OCI-LY3 (cell line): ENCODE data around the gene NIT2.

Experiments
- EZH2phosphoT487 ChIP-seq: fragments of 200-600 bp; shearing (Covaris generic); IDR thresholded peaks from 2 replicates; pipeline ENCODE4 v1.6.1; 2018; ENCODE audit warnings: antibody characterized with exemption, mixed run types, low read depth
- TF ChIP-seq, protein P1 (sequence below): fragments of 200-600, 300-600 bp; sonication (generic); IDR thresholded peaks from 2 replicates; pipeline ENCODE4 v1.5.1; 2014; ENCODE audit warnings: antibody characterized with exemption, low read length, low read depth

DNA sequence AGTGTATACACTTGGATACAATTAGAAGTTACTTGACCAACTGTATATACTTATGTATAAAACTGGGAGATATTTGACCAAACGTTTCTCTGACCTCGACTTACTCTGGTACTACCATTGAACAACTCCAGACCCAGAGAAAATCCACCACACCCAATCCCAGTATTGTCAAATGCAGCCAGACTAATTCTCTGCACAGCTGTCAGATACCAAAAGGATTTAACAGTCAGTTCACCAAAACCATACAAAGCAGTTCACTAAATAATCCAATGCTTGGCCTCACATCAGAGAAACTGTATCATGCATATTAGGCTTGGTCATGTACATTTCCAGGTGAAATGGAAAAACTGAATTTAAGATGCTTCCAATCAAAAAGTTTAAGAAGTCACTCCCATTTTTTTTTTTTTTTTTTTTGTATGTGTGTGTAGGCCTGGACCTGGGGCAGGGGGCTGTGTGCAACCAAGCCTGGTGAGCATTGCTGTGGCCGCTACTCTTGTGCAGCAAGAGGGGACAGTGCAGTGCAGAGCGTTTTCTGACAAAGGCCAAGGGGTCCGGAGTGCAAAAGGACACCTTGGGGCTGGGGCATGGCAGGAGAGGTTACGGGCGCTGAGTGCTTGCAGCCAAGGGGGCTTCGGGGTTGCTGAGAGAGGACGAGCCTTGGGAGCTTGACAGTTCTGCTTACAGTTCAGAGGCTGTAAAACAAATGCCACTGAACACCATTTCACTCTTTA is 64.9 kb downstream of the NIT2 start:
- no peak for TF ChIP-seq EZH2phosphoT487
- TF ChIP-seq, protein P1, sequence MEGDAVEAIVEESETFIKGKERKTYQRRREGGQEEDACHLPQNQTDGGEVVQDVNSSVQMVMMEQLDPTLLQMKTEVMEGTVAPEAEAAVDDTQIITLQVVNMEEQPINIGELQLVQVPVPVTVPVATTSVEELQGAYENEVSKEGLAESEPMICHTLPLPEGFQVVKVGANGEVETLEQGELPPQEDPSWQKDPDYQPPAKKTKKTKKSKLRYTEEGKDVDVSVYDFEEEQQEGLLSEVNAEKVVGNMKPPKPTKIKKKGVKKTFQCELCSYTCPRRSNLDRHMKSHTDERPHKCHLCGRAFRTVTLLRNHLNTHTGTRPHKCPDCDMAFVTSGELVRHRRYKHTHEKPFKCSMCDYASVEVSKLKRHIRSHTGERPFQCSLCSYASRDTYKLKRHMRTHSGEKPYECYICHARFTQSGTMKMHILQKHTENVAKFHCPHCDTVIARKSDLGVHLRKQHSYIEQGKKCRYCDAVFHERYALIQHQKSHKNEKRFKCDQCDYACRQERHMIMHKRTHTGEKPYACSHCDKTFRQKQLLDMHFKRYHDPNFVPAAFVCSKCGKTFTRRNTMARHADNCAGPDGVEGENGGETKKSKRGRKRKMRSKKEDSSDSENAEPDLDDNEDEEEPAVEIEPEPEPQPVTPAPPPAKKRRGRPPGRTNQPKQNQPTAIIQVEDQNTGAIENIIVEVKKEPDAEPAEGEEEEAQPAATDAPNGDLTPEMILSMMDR, result no peak
